IMR-90 (cell line): Measurements from ENCODE around the gene POLR1B. TPM values are rescaled to one million over a fixed set of nuclear protein-coding genes. Genes with fewer than 3 reads are reported as not detected.
A peak's percentile ranks its signal among the peaks of the same experiment; 100 is the strongest.

ENCODE experiments used
- ATAC-seq: fragments of 200-7000 bp; cut with Tn5 transposase; 2 replicates; pipeline ENCODE4 v1.9.1; 2020; ENCODE audit warnings: low read depth, mild to moderate bottlenecking, moderate library complexity
- BruUV-seq: library from RNA; stranded (reverse); fragments of 400-500 nt; replicated peaks from 2 replicates; lab custom pipeline; 2021; lab: Mats Ljungman, UMichigan
- CTCF ChIA-PET: fragments of 300-600 bp; formaldehyde crosslinking; extraction: SDS; loops from one replicate; lab custom pipeline; 2021; ENCODE audit warnings: antibody characterized with exemption; lab: Yijun Ruan, JAX
- POLR2A ChIA-PET: fragments of 300-600 bp; sonication (Branson Sonifier 250); formaldehyde crosslinking; loops from one replicate; lab custom pipeline; 2022; ENCODE audit warnings: antibody characterized with exemption; ENCODE audit not compliant: unreplicated experiment; lab: Charles Lee
- DNase-seq: peaks from one replicate; pipeline ENCODE4 v3.0.0; 2013
- H2AFZ ChIP-seq: replicated peaks from 2 replicates; pipeline ENCODE3; 2013; ENCODE audit warnings: low read length, mild to moderate bottlenecking; ENCODE audit not compliant: poor library complexity
- H2AK5ac ChIP-seq: 2 replicates; pipeline ENCODE4 v1.6.1; 2013; ENCODE audit warnings: low read depth, low read length, inconsistent platforms
- H2AK9ac ChIP-seq: replicated peaks from 2 replicates; pipeline ENCODE3; 2013; ENCODE audit warnings: mild to moderate bottlenecking, low read depth, low read length, moderate library complexity; ENCODE audit not compliant: poor library complexity
- H2BK120ac ChIP-seq: 2 replicates; pipeline ENCODE4 v1.6.1; 2013; ENCODE audit warnings: low read depth, low read length, inconsistent platforms
- H2BK15ac ChIP-seq: 3 replicates; pipeline ENCODE4 v1.6.1; 2013; ENCODE audit warnings: low read depth, low read length, inconsistent platforms
- H2BK20ac ChIP-seq: 2 replicates; pipeline ENCODE4 v1.6.1; 2013; ENCODE audit warnings: low read depth, mild to moderate bottlenecking, inconsistent platforms, low read length, moderate library complexity
- H2BK5ac ChIP-seq: 2 replicates; pipeline ENCODE4 v1.6.1; 2013; ENCODE audit warnings: mild to moderate bottlenecking, low read depth, low read length, inconsistent platforms; ENCODE audit not compliant: poor library complexity, severe bottlenecking
- H3K14ac ChIP-seq: replicated peaks from 2 replicates; pipeline ENCODE4 v1.6.1; 2013; ENCODE audit warnings: low read depth, low read length, inconsistent platforms
- H3K18ac ChIP-seq: 2 replicates; pipeline ENCODE4 v1.6.1; 2013; ENCODE audit warnings: low read depth, low read length, control low read depth
- H3K23ac ChIP-seq: 2 replicates; pipeline ENCODE4 v1.6.1; 2013; ENCODE audit warnings: low read depth, low read length, inconsistent platforms
- H3K27ac ChIP-seq: 2 replicates; pipeline ENCODE4 v1.5.1; 2013; ENCODE audit warnings: mild to moderate bottlenecking, control low read depth, low read length; ENCODE audit not compliant: insufficient read depth
- H3K27me3 ChIP-seq: 2 replicates; pipeline ENCODE4 v1.6.1; 2013; ENCODE audit warnings: low read length; ENCODE audit not compliant: control insufficient read depth, insufficient read depth
- H3K36me3 ChIP-seq: 2 replicates; pipeline ENCODE4 v1.6.1; 2013; ENCODE audit warnings: low read length, mixed read lengths; ENCODE audit not compliant: control insufficient read depth, insufficient read depth
- H3K4ac ChIP-seq: 2 replicates; pipeline ENCODE4 v1.6.1; 2013; ENCODE audit warnings: low read depth, low read length, inconsistent platforms
- H3K4me1 ChIP-seq: 2 replicates; pipeline ENCODE4 v1.6.1; 2013; ENCODE audit warnings: low read length, mixed read lengths; ENCODE audit not compliant: control insufficient read depth, insufficient read depth
- H3K4me2 ChIP-seq: 2 replicates; pipeline ENCODE4 v1.6.1; 2013; ENCODE audit warnings: low read depth, mild to moderate bottlenecking, control low read depth, low read length, moderate library complexity
- H3K4me3 ChIP-seq: 2 replicates; pipeline ENCODE4 v1.5.1; 2013; ENCODE audit warnings: low read depth, mild to moderate bottlenecking, control low read depth, low read length, moderate library complexity; ENCODE audit not compliant: insufficient read depth
- H3K56ac ChIP-seq: 2 replicates; pipeline ENCODE4 v1.6.1; 2013; ENCODE audit warnings: low read length, inconsistent platforms; ENCODE audit not compliant: insufficient read depth; ENCODE audit errors: extremely low read depth
- H3K79me1 ChIP-seq, 2 experiments: 2 replicates each; pipeline ENCODE4 v1.6.1; 2013; ENCODE audit warnings: low read length in 2 of 2, inconsistent platforms in 1 of 2, low read depth in 1 of 2
- H3K9ac ChIP-seq: 2 replicates; pipeline ENCODE4 v1.6.1; 2013; ENCODE audit warnings: low read depth, low read length, control low read depth
- H3K9me1 ChIP-seq: 2 replicates; pipeline ENCODE4 v1.6.1; 2013; ENCODE audit warnings: low read length, inconsistent platforms; ENCODE audit not compliant: insufficient read depth
- H3K9me3 ChIP-seq: 2 replicates; pipeline ENCODE4 v1.6.1; 2013; ENCODE audit warnings: low read length; ENCODE audit not compliant: control insufficient read depth, insufficient read depth
- H4K20me1 ChIP-seq: 2 replicates; pipeline ENCODE4 v1.6.1; 2013; ENCODE audit warnings: low read length, inconsistent platforms; ENCODE audit not compliant: insufficient read depth
- H4K5ac ChIP-seq: 2 replicates; pipeline ENCODE4 v1.6.1; 2013; ENCODE audit warnings: mild to moderate bottlenecking, low read depth, low read length, control low read depth
- H4K8ac ChIP-seq, 2 experiments: 2 replicates each; pipeline ENCODE4 v1.6.1; 2013; ENCODE audit warnings: low read depth in 2 of 2, low read length in 2 of 2, control low read depth in 1 of 2, inconsistent platforms in 1 of 2
- H4K91ac ChIP-seq: 2 replicates; pipeline ENCODE4 v1.6.1; 2013; ENCODE audit warnings: low read depth, low read length, inconsistent platforms; ENCODE audit not compliant: insufficient read depth
- CEBPB ChIP-seq: IDR thresholded peaks from 2 replicates; pipeline ENCODE4 v1.6.1; 2012; ENCODE audit warnings: low read depth, low read length, improper control_type of control experiment
- WGBS, 2 experiments: methylation state at CpG; one replicate each; pipeline versions ENCODE4 v1.1.5 to v1.1.7; 2013; ENCODE audit warnings: missing lambda C conversion rate in 2 of 2; ENCODE audit not compliant: insufficient read length in 1 of 2; ENCODE audit errors: extremely low coverage in 2 of 2; 5-methylcytosine and 5-hydroxymethylcytosine counted together
- dilution Hi-C: fragments of 300-500 bp; cut with HindIII; formaldehyde crosslinking; loops from one replicate; pipeline ENCODE4 v1.14.3; 2018; ENCODE audit warnings: low sequenced_read_pairs; ENCODE audit not compliant: unreplicated experiment
- in situ Hi-C: fragments of 300-500 bp; cut with MboI; formaldehyde crosslinking; loops from 3 replicates; pipeline ENCODE4 v1.14.3; 2019; ENCODE audit warnings: low sequenced_read_pairs, inconsistent platforms, mixed read lengths
- intact Hi-C: fragments of 100-400 bp; cut with micrococcal nuclease; formaldehyde crosslinking; loops from 2 replicates; pipeline ENCODE4 v1.10.0; 2022
- polyA plus RNA-seq, 3 experiments: library from polyadenylated mRNA; depleted of rRNA; stranded (reverse); fragments of >200 nt; gene quantifications; 2 replicates each; pipeline ENCODE4 v1.2.3, GENCODE V29; 2012; ENCODE audit warnings: low replicate concordance in 1 of 3
- total RNA-seq: library from RNA; depleted of rRNA; stranded (reverse); fragments of >200 nt; gene quantifications from 2 replicates; pipeline ENCODE4 v1.2.3, GENCODE V29; 2012

POLR1B gene
- total and polyA plus RNA-seq, 2 of the 4 experiments (the other 2 are of a cell fraction), result 10.5 to 24.6 TPM

DNA sequence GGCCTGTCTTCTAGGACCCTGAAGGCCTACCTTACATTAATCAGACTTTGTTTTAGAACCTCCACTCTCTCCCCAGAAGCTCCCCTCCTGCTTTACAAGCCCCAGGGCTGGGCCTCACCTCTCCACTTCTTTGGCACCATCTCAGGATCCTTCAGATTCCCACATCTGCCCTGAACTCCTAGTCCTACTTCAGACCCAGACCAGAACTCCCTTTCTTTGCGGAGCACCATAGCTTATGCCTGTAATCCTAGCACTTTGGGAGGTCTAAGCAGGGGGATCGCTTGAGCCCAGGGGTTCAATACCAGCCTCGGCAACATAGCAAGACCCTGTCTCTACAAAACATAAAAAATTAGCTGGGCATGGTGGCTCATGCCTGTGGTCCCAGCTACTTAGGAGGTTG, 43.1 kb downstream of the POLR1B start:
- Histone ChIP-seq H2BK120ac (no peak overlapping the region), H3K18ac (no peak overlapping the region), H2AK9ac (peak overlapping the region; percentile 18), H3K4me3 (no peak overlapping the region), H3K4me2 (peak overlapping the region; percentile 54), H2BK20ac (no peak overlapping the region), H4K91ac (peak overlapping the region; percentile 45; the same call in 1 of the 2 replicates), H3K27me3 (no peaks in the 10 kb centered on the region), H2AFZ (no peak overlapping the region), H2AK5ac (0 out of 2 replicates have a peak overlapping the region, but pooled peaks have one; percentile 89), H3K4me1 (peaks cover 6% of the 10 kb centered on the region), H3K9me3 (no peaks in the 10 kb centered on the region), H3K4ac (peak overlapping the region; percentile 99), H4K20me1 (no peaks in the 10 kb centered on the region), H2BK5ac (no peak overlapping the region), H3K56ac (no peak overlapping the region), H2BK15ac (0 out of 3 replicates have a peak overlapping the region, but pooled peaks have one; percentile 88), H4K5ac (peak overlapping the region; percentile 77), H3K36me3 (peaks cover 8% of the 10 kb centered on the region), H4K8ac (peak overlapping the region; percentile 96 to 100), H3K9me1 (peaks cover 14% of the 10 kb centered on the region), H3K14ac (peak overlapping the region; percentile 99; the same call in 1 of the 2 replicates), H3K9ac (no peak overlapping the region), H3K23ac (peak overlapping the region; percentile 100; the same call in 1 of the 2 replicates), H3K79me1 (peaks cover 5 to 37% of the 10 kb centered on the region in 2 experiments), H3K27ac (peak overlapping the region; percentile 84; the same call in 1 of the 2 replicates)
- CTCF ChIA-PET, result interaction anchor here (0.7 to 1.2 kb wide), 3 partner anchors 15 to 141 kb away, joined by 3 read pairs; no protein-coding TSS in a partner anchor
- BruUV-seq, result no TSS peak
- dilution Hi-C loops (no loop called here), in situ Hi-C loops (no loop called here), intact Hi-C loops (no loop called here)
- ATAC-seq (no peak), DNase-seq (no peak)
- TF ChIP-seq CEBPB, result no peak
- no CpG with 5 or more reads among the region's 3 CpGs for WGBS, 2 experiments
- POLR2A ChIA-PET, result interaction anchor here (0.6 kb wide), 2 partner anchors 152 to 311 kb away, joined by 3 to 4 read pairs; partner anchors contain the start of gene RGPD8
